Naive thymus-derived CD4-positive, alpha-beta T cell (primary cell): ENCODE data around the gene TUT4. TPM values are rescaled to one million over a fixed set of nuclear protein-coding genes. Genes with fewer than 3 reads are reported as not detected.

Experiments
- ATAC-seq: fragments of 150-1000 bp; cut with Tn5 transposase; 2 replicates; pipeline ENCODE4 v1.10.0; 2021; ENCODE audit warnings: mild to moderate bottlenecking, moderate library complexity
- CTCF ChIA-PET: fragments of 350-600 bp; sonication (Branson Sonifier 250); formaldehyde crosslinking; loops from one replicate; lab custom pipeline; 2021; ENCODE audit warnings: antibody characterized with exemption; lab: Charles Lee
- POLR2A ChIA-PET: fragments of 350-600 bp; sonication (Branson Sonifier 250); formaldehyde crosslinking; loops from one replicate; lab custom pipeline; 2021; ENCODE audit warnings: antibody characterized with exemption, inconsistent platforms; lab: Charles Lee
- DNase-seq, 9 donors: peaks; one replicate each; pipeline versions ENCODE4 v3.0.0 to v3.0.0-alpha.2; 2020 to 2022; ENCODE audit warnings: mixed read lengths in 1 of 9
- H3K27ac ChIP-seq: one replicate; pipeline ENCODE4 v1.7.0; 2013; ENCODE audit warnings: mild to moderate bottlenecking, low read depth, low read length, moderate library complexity
- H3K27me3 ChIP-seq, 2 donors: one replicate each; pipeline ENCODE4 v1.7.0; 2013; ENCODE audit warnings: low read length in 2 of 2, mild to moderate bottlenecking in 2 of 2, moderate library complexity in 2 of 2; ENCODE audit not compliant: control insufficient read depth in 2 of 2, insufficient read depth in 2 of 2
- H3K36me3 ChIP-seq, 3 experiments: 1 replicate in 2 of 3; 2 replicates in 1 of 3; pipeline ENCODE4 v1.7.0; 2013; ENCODE audit warnings: low read length in 3 of 3, mild to moderate bottlenecking in 3 of 3, moderate library complexity in 1 of 3; ENCODE audit not compliant: insufficient read depth in 3 of 3, control insufficient read depth in 2 of 3
- H3K4me1 ChIP-seq, 2 donors: one replicate each; pipeline ENCODE4 v1.7.0; 2013; ENCODE audit warnings: low read length in 2 of 2, mild to moderate bottlenecking in 2 of 2, moderate library complexity in 1 of 2; ENCODE audit not compliant: control insufficient read depth in 2 of 2, insufficient read depth in 2 of 2
- H3K4me3 ChIP-seq: 2 replicates; pipeline ENCODE4 v1.7.0; 2013; ENCODE audit warnings: mild to moderate bottlenecking, low read length
- H3K9me3 ChIP-seq, 3 experiments: 1 replicate in 2 of 3; 2 replicates in 1 of 3; pipeline ENCODE4 v1.7.0; 2013; ENCODE audit warnings: low read length in 3 of 3; ENCODE audit not compliant: control insufficient read depth in 2 of 3
- H3K27ac Mint-ChIP-seq, 9 donors: one replicate each; pipeline ENCODE4 v1.8.0; 2020 to 2022; ENCODE audit warnings: mixed read lengths in 9 of 9, mild to moderate bottlenecking in 8 of 9, moderate library complexity in 5 of 9, inconsistent platforms in 2 of 9
- H3K27me3 Mint-ChIP-seq, 5 donors: one replicate each; pipeline ENCODE4 v1.8.0; 2021 to 2022; ENCODE audit warnings: mixed read lengths in 5 of 5, mild to moderate bottlenecking in 1 of 5
- H3K36me3 Mint-ChIP-seq, 5 donors: one replicate each; pipeline ENCODE4 v1.8.0; 2020 to 2022; ENCODE audit warnings: mixed read lengths in 5 of 5, mild to moderate bottlenecking in 3 of 5, inconsistent platforms in 1 of 5
- H3K4me1 Mint-ChIP-seq, 7 donors: one replicate each; pipeline ENCODE4 v1.8.0; 2020 to 2022; ENCODE audit warnings: mixed read lengths in 7 of 7, mild to moderate bottlenecking in 3 of 7, inconsistent platforms in 1 of 7
- H3K4me3 Mint-ChIP-seq, 10 donors: one replicate each; pipeline ENCODE4 v1.8.0; 2020 to 2022; ENCODE audit warnings: mild to moderate bottlenecking in 10 of 10, mixed read lengths in 10 of 10, moderate library complexity in 6 of 10, inconsistent platforms in 2 of 10
- H3K9me3 Mint-ChIP-seq, 11 donors: one replicate each; pipeline ENCODE4 v1.8.0; 2020 to 2022; ENCODE audit warnings: mixed read lengths in 11 of 11, mild to moderate bottlenecking in 4 of 11, inconsistent platforms in 1 of 11, moderate library complexity in 1 of 11
- intact Hi-C, 2 donors: fragments of 100-400 bp; cut with micrococcal nuclease; formaldehyde crosslinking; loops; one replicate each; pipeline ENCODE4 v1.15.1; 2023
- polyA plus RNA-seq, 2 donors: library from polyadenylated mRNA; unstranded; fragments of 300-500 nt; fragmentation: Illumina TruSeq; gene quantifications; one replicate each; pipeline ENCODE4 v1.2.3, GENCODE V29; 2021
- total RNA-seq, 6 experiments: library from RNA in 5 of 6; stranded (reverse) in 5 of 6; gene quantifications; 1 replicate in 5 of 6; 2 replicates in 1 of 6; pipeline ENCODE4 v1.2.3 and lab custom pipeline; 2021 to 2026

The TUT4 gene
- total and polyA plus RNA-seq, 7 experiments from 2014 or later = 32.8 to 169 (median 127) TPM

DNA sequence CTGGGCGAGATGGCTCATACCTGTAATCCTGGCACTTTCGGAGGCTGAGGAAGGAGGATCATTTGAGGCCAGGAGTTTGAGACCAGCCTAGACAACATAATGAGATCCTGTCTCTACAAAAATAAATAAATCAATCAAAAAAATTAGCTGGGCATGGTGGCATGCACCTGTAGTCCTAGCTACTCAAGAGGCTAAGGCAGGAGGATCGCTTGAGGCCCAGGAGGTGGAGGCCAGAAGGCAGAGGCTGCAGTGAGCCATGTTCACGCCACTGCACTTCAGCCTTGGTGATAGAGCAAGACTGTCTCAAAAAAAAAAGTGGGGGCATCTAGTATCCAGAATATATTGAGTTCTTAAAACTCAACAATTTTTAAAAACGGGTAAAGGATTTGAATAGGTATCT, 6.0 kb downstream of the TUT4 start:
- ChIA-PET POLR2A (interaction anchor here (0.6 kb wide), 1 partner anchor 75 kb away, joined by 5 read pairs; no protein-coding TSS in a partner anchor), CTCF (no interaction called here)
- peak overlapping the region in 2 of 9 donors; percentile 52 to 59 for H3K27ac Mint-ChIP-seq
- no peak overlapping the region for H3K4me3 Mint-ChIP-seq
- ATAC-seq (no peak), DNase-seq (no peak)
- peaks cover 22 to 55% (median 43%) of the 10 kb centered on the region in 7 donors for H3K4me1 Mint-ChIP-seq
- no peak overlapping the region for H3K4me3 ChIP-seq
- intact Hi-C loops = no loop called here
- H3K27ac ChIP-seq = no peak overlapping the region
- peaks cover 6 to 46% (median 31%) of the 10 kb centered on the region in 5 donors for H3K36me3 Mint-ChIP-seq
- peaks cover 0 to 26% of the 10 kb centered on the region in 2 donors for H3K4me1 ChIP-seq
- peaks cover 0 to 9% (median 3%) of the 10 kb centered on the region in 3 experiments for H3K9me3 ChIP-seq
- H3K36me3 ChIP-seq = no peaks in the 10 kb centered on the region
- no peaks in the 10 kb centered on the region for H3K27me3 ChIP-seq
- H3K27me3 Mint-ChIP-seq = no peaks in the 10 kb centered on the region
- peaks cover 0 to 26% (median 15%) of the 10 kb centered on the region in 11 donors for H3K9me3 Mint-ChIP-seq

- ATAC-seq (no peak), DNase-seq (no peak)
- H3K27ac ChIP-seq = no peak overlapping the region
- ChIA-PET POLR2A (no interaction called here), CTCF (interaction anchor here (0.7 kb wide), 1 partner anchor 10 kb away, joined by 3 read pairs; no protein-coding TSS in a partner anchor)
- intact Hi-C loops = no loop called here
- Mint-ChIP-seq H3K9me3 (peaks cover 0 to 39% (median 19%) of the 10 kb centered on the region in 11 donors), H3K27ac (no peak overlapping the region), H3K4me1 (peaks cover 19 to 53% (median 39%) of the 10 kb centered on the region in 7 donors), H3K27me3 (no peaks in the 10 kb centered on the region), H3K36me3 (peaks cover 10 to 56% (median 41%) of the 10 kb centered on the region in 5 donors), H3K4me3 (no peak overlapping the region)
- H3K9me3 ChIP-seq = peaks cover 0 to 10% (median 3%) of the 10 kb centered on the region in 3 experiments
- peaks cover 0 to 16% of the 10 kb centered on the region in 2 donors for H3K4me1 ChIP-seq
- no peaks in the 10 kb centered on the region for H3K36me3 ChIP-seq
- no peak overlapping the region for H3K4me3 ChIP-seq
- H3K27me3 ChIP-seq = no peaks in the 10 kb centered on the region
Observed at GRCh38 chr1:52544665-52545525, 8.0 kb downstream of the TUT4 start.

DNA sequence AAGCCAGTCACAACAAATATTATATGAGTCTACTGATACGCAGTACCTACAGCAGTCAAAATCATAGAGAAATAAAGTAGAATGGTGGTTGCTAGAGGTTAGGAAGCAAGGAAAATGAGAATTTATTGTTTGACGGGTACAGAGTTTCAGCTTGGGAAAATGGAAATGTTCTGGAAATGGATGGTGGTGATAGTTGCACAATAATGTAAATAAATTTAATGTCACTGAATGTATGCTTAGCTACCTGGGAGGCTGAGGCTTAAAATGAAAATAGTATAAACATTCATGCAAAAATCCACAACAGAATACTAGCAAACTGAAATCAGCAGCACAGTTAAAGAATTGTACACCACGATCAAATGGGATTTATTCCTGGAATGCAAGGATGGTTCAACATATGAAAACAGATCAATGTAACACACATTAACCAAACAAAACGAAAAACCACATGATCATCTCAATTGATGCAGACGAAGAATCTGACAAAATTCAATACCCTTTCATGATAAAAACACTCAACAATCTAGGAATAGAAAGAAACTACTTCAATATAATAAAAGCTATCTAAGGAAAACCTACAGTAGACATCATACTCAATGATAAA, 10.7 kb downstream of the TUT4 start:
- Histone ChIP-seq H3K36me3 (no peaks in the 10 kb centered on the region), H3K4me3 (no peak overlapping the region), H3K27ac (no peak overlapping the region), H3K4me1 (no peaks in the 10 kb centered on the region), H3K9me3 (peaks cover 0 to 10% (median 3%) of the 10 kb centered on the region in 3 experiments), H3K27me3 (no peaks in the 10 kb centered on the region)
- Mint-ChIP-seq H3K27ac (peak overlapping the region in 1 of 9 donors; percentile 52), H3K36me3 (peaks cover 10 to 61% (median 53%) of the 10 kb centered on the region in 5 donors), H3K27me3 (no peaks in the 10 kb centered on the region), H3K4me1 (peaks cover 14 to 50% (median 35%) of the 10 kb centered on the region in 7 donors), H3K9me3 (peaks cover 0 to 39% (median 19%) of the 10 kb centered on the region in 11 donors), H3K4me3 (no peak overlapping the region)
- no peak for ATAC-seq
- ChIA-PET CTCF (interaction anchor here (0.7 kb wide), 1 partner anchor 186 kb away, joined by 4 read pairs; no protein-coding TSS in a partner anchor), POLR2A (interaction anchor here (1.2 kb wide), 1 partner anchor 94 kb away, joined by 3 read pairs; no protein-coding TSS in a partner anchor)
- intact Hi-C loops = no loop called here
- peak in 1 of 9 donors; percentile 13 for DNase-seq

DNA sequence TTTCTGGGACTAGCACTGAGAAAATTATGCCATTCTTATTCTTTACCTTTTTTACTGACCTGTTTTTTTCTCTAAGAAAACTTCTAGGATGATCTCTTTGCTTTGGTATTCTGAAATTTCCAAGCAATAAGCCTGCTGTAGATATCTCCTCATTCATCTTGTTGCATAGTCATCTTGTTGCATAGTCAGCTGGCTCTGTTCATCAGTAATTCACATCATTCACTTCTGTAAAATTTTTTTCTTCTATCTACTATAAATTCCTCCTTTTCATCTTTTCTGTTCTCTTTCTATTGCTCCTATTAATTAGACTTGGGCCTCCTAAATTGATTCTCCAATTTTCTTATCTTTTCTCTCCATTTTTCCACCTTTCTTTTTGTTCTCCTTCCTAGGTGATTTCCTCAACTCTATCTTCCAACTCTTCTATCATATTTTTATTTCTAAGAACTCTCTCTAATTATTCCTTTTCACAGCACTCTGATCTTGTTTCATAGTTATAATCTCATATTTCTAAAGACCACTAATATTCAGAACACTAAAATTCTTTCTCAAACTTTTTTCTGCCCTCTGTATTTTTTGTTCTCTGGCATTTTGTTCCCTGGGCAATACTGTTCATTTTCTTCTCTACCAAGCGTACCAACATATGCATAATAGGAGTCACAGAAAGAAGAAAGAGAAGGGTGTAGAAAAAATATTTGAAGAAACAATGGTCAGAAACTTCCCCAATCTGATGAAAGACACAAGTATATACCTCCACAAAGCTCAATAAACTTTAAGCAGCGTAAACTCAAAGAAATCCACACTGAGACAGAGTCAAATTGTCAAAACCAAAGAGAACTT, 17.7 kb downstream of the TUT4 start:
- H3K27ac ChIP-seq = no peak overlapping the region
- H3K4me1 Mint-ChIP-seq = peaks cover 21 to 83% (median 73%) of the 10 kb centered on the region in 7 donors
- CTCF ChIA-PET = no interaction called here

GRCh38 chr1:52533713-52534112, 19.2 kb downstream of the TUT4 start:
- Mint-ChIP-seq H3K4me3 (peak overlapping the region in 3 of 10 donors; percentile 9 to 38 (median 34)), H3K4me1 (peaks cover 16 to 78% (median 64%) of the 10 kb centered on the region in 7 donors), H3K27me3 (no peaks in the 10 kb centered on the region), H3K36me3 (peaks cover 10 to 38% (median 29%) of the 10 kb centered on the region in 5 donors), H3K27ac (peak overlapping the region in 1 of 9 donors; percentile 78), H3K9me3 (peaks cover 3 to 12% (median 6%) of the 10 kb centered on the region in 11 donors)
- Histone ChIP-seq H3K27me3 (no peaks in the 10 kb centered on the region), H3K36me3 (no peaks in the 10 kb centered on the region), H3K27ac (no peak overlapping the region), H3K9me3 (peaks cover 0 to 4% (median 0%) of the 10 kb centered on the region in 3 experiments), H3K4me3 (no peak overlapping the region), H3K4me1 (peaks cover 4 to 17% of the 10 kb centered on the region in 2 donors)
- intact Hi-C loops = no loop called here
- DNase-seq = no peak
- ChIA-PET POLR2A (interaction anchor here (0.5 to 1.0 kb wide), 2 partner anchors 9 to 10 kb away, joined by 3 read pairs; no protein-coding TSS in a partner anchor), CTCF (no interaction called here)
- ATAC-seq = no peak

More for the DNA sequence above, 17.7 kb downstream of the TUT4 start:
- peak overlapping the region in 3 of 10 donors; percentile 3 to 46 (median 22) for H3K4me3 Mint-ChIP-seq
- DNase-seq = no peak
- peaks cover 0 to 4% (median 0%) of the 10 kb centered on the region in 3 experiments for H3K9me3 ChIP-seq
- ATAC-seq = no peak
- intact Hi-C loops = no loop called here
- no peaks in the 10 kb centered on the region for H3K27me3 ChIP-seq
- peaks cover 4 to 17% of the 10 kb centered on the region in 2 donors for H3K4me1 ChIP-seq
- peak overlapping the region in 1 of 9 donors; percentile 12 for H3K27ac Mint-ChIP-seq
- no peak overlapping the region for H3K4me3 ChIP-seq
- peaks cover 3 to 12% (median 6%) of the 10 kb centered on the region in 11 donors for H3K9me3 Mint-ChIP-seq
- peaks cover 10 to 45% (median 35%) of the 10 kb centered on the region in 5 donors for H3K36me3 Mint-ChIP-seq
- no peaks in the 10 kb centered on the region for H3K36me3 ChIP-seq
- POLR2A ChIA-PET = interaction anchor here (0.6 to 0.7 kb wide), 3 partner anchors 22 to 220 kb away, joined by 3 read pairs; no protein-coding TSS in a partner anchor
- no peaks in the 10 kb centered on the region for H3K27me3 Mint-ChIP-seq
